ENCODE data around the gene ITGB5.

DNA sequence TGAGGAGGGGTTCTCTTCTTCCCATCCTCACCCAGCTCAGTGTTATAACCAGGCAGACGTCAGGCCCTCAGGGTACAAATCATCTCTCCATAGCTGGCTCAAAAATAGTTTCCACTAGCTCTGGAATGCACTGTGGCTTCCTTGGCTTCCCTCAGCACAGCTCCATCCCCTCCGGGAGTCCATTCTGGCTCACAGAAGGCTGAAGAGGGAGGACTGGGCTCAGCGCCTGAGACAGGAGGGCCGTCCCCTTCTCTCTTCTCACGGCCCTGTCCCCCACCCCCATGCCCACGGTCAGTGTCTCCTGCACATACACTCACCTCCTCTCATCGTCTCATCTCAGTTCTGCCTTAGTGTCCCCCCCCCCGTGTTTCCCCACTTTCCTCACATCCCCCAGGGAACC lies 106.8 kb downstream of the ITGB5 start:
- TF ChIP-seq, protein P1, sequence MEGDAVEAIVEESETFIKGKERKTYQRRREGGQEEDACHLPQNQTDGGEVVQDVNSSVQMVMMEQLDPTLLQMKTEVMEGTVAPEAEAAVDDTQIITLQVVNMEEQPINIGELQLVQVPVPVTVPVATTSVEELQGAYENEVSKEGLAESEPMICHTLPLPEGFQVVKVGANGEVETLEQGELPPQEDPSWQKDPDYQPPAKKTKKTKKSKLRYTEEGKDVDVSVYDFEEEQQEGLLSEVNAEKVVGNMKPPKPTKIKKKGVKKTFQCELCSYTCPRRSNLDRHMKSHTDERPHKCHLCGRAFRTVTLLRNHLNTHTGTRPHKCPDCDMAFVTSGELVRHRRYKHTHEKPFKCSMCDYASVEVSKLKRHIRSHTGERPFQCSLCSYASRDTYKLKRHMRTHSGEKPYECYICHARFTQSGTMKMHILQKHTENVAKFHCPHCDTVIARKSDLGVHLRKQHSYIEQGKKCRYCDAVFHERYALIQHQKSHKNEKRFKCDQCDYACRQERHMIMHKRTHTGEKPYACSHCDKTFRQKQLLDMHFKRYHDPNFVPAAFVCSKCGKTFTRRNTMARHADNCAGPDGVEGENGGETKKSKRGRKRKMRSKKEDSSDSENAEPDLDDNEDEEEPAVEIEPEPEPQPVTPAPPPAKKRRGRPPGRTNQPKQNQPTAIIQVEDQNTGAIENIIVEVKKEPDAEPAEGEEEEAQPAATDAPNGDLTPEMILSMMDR (IDR thresholded peaks at IDR 0.05; ENCODE audit: extremely low read depth in 1 of 2, insufficient read depth in 1 of 2, low read depth in 1 of 2, low read length in 2 of 2): no peak
- TF ChIP-seq EZH2 (IDR thresholded peaks at IDR 0.05; ENCODE audit: borderline replicate concordance, low read depth, low read length, severe bottlenecking): no peak
- no peak for TF ChIP-seq POLR2A (IDR thresholded peaks at IDR 0.05; ENCODE audit: low read depth, low read length)
- no peak for TF ChIP-seq FOS (IDR thresholded peaks at IDR 0.05; ENCODE audit: borderline replicate concordance, insufficient read depth, low read length)
- no peak for TF ChIP-seq JUN (IDR thresholded peaks at IDR 0.05; ENCODE audit: borderline replicate concordance, insufficient read depth, insufficient read length, low read depth)
- TF ChIP-seq POLR2AphosphoS5 (IDR thresholded peaks at IDR 0.05; ENCODE audit: insufficient read depth, low read depth, low read length): no peak
- no peak for TF ChIP-seq GATA2 (IDR thresholded peaks at IDR 0.05; ENCODE audit: insufficient read depth, insufficient read length, low read depth, low read length)

All from endothelial cell of umbilical vein (primary cell).